HG02610 (cell line): ENCODE measurements around the gene DYNLT4.
"Not testable (repeated sequence)": the region's sequence is repeated elsewhere in the genome, so short reads cannot be mapped to it uniquely, and the experiment has no call there.

Experiments used
- ATAC-seq: cut with Tn5 transposase; IDR thresholded peaks from one replicate; pipeline ENCODE4 v1.9.1; 2021; ENCODE audit warnings: mild to moderate bottlenecking, moderate library complexity; ENCODE audit not compliant: unreplicated experiment

Gene DYNLT4

DNA sequence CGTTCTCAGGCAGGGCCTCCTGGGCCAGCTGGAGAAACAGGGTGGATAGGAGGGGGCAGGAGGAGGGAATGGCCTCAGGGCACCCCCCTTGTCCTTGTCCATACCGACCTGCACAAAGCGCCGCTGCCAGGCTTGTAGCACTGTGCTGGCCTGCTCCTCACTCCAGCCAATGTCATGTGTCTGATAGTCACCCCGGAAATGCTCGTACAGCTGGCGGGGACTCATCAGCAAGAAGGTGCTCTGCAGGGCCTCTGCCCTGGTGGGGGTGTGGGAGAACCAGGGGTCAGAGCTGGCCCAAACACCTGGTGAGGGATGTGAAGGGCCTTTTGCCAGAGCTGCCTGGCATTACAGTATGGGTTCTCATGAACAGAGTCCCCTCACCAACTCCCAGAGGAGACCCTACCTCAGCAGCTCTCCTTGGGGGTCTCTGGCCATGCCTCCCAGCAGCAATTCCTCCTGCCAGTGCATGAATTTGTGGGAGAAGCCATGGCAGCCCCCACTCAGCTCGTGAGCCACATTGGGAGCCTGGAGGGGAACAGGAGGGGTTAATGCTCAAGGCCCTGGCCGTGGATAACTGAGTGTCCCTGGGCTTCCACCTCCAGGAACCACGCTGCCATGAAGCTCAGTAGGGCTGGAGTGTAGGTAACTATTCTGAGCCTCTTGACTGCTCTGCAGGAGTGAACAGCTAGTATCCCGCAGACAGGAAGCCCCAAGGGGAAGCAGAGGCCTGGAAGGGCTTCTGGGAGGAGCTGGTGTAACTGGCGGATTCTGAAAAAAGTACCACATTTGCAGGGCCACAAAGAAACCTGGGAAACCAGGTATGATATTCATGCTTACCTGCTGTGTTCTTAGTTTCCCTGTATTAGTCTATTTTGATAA is 22.6 kb upstream of the DYNLT4 start:
- ATAC-seq = no peak

DNA sequence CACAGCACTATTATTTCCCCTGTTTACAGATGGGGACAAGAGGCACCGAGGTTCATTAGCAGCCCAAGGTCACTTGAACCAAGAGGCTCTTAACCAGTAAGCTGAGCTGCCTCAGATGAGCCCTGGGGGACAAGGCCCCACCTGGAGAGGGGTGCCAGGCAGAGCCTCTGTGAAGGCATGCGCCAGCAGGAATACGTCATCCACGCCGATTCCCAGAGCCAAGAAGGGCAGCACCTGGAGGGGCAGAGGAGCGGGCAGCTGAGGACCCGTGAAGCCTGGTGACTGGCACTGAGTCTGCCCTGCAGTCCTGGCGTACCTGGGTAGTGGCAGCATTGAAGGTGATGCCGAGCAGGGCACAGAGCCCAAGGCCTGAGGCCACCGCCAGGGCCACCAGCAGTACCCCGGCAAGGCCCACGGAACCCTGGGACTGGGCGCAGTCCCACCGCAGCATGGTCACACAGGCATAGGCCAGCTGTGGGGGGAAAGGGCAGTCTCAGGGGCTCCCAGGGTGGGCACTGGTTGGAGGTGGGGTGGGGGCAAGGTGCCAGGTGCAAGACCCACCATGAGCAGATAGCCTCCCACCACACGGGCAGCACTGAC is 21.8 kb upstream of the DYNLT4 start:
- ATAC-seq = no peak

DNA sequence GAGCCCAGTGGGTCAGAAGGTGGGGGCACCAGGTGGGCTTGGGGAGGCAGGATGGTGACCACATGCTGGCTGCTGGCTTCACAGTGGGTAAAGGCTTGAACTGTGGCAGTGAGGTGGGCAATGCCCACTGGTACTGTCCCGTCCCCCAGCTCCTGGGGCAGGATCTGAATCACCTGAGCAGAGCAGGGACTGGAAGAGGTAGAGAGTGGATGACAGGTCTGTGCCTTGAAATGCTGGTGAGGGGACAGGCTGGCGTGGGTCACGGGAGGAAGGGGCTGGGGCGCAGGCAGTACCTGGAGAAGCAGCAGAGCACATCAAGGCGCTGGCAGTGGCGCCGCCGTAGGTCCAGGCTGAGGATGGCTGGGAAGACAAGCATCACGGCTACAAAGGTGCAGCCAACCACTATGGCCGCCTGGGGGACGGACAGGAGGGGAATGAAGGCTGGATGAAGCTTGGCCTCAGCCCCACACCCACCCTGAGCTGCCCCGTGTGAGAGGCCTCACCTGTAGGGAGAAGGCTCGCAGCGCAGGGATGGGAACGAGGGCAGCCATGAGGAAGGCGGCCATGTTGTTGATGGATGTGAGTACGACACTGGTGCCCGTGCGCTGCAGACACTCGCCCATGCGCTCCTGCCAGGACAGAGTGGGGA is 21.0 kb upstream of the DYNLT4 start:
- ATAC-seq = no peak

DNA sequence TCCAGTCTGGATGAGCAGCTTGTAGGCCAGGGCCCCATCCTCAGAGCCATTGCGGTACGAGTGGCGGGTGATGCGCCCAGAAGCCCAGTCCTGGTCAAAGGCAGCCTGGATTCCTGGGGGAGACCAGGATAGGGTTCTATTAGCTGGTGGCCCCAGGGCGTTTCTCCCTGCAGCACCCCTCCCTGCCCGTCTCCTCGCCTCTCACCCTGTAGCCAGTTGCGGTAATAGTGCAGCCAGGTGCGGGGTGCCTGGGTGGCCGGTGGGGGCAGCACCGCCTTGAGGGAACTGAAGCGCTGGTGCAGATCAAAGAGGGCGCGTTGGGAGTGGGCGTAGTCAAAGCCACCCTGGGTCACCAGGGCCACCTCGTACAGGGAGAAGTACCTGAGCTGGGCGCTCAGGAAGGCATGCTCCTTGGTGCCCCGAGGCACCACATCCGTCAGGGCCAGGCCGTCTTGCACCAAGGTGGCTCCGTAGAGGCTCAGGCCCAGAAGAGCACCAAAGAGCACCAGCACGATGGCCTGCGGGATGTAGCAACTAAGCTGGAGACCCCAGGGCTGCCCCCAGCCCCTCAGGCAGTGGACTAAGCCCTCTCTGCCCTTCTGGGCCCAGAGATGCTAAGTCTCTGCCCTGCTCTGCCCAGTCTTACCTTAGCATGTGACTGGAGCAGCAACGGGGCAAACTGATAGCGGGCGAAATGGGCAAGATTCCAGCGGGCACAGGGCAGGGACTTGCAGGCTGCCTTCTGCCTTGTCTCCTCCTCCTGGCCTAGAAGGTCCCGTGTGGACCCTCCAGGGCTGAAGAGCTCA is 20.2 kb upstream of the DYNLT4 start:
- no peak for ATAC-seq

DNA sequence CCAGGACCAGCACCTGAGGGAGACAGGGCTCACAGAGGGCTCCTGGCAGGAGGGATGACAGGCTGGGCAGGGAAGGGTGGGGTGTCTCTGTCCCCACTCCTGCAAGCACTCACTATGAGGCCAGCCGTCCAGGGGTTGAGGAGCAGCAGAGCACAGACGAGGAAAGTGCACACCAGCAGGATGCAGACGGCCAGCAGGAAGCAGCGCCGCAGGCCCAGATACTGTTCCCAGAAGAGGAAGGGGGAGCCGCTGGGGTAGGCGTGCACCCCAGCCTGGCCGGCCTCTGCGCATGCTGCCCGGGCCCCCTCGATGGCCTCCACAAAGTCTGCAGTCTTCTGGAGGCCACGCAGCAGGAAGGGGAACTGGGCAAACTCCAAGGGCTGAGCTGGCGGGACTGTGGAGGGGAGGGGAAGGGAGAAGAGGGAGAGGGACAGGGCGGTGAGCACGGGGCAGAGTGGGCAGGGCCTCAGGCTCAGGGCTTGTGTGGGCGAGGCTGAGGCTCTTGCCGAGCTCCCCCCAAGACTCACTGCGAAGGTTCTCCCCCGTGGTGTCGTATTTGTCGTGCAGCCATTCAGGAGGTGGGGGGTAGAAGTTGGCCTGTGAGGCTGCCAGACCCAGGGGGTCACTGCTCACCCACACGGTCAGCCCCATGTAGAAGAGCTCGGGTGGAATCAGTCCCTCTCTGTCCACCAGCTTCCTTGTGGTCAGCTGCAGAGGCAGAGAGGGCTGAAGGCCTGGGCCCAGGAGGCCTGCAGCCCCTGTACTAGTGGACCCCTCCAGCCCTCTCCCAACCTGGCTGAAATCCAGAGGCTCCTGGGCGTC is 19.4 kb upstream of the DYNLT4 start:
- ATAC-seq = no peak

DNA sequence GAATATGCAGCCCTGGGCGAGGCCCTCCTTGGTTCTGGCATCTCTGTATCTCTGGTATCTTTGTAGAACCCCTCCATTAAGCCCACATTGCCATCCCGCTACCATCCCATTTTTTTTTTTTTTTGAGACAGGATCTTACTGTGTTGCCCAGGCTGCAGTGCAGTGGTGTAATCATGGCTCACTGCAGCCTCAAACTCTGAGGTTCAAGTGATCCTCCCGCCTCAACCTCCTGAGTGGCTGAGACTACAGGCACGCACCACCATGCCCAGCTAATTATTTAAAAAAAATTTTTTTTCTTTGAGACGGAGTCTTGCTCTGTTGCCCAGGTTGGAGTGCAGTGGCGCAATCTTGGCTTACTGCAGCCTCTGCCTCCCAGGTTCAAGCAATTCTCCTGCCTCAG is 17.2 kb upstream of the DYNLT4 start:
- ATAC-seq = not testable (repeated sequence)

DNA sequence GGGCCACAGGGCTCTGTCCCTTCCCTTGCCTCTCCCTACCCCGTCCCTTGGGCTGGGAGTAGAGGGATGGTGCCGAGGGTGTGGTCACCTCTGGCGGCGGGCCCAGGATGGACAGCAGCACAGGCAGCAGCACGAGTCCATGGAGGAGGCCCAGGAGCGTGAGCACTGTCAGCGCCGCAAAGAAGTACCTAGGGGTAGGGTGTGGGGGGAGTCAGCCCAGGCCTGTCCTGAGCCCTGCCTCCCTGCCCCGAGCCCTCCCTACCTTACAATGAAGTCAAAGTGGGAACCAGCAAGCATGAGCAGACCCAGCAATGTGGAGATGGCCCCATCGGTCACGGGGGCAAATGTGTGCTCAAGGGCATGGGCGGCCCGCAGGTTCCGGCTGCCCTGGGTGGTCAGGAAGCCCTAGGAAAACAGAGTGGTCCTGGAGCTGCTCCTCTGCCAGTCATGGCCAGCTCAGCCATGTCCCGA is 15.9 kb upstream of the DYNLT4 start:
- no peak for ATAC-seq

DNA sequence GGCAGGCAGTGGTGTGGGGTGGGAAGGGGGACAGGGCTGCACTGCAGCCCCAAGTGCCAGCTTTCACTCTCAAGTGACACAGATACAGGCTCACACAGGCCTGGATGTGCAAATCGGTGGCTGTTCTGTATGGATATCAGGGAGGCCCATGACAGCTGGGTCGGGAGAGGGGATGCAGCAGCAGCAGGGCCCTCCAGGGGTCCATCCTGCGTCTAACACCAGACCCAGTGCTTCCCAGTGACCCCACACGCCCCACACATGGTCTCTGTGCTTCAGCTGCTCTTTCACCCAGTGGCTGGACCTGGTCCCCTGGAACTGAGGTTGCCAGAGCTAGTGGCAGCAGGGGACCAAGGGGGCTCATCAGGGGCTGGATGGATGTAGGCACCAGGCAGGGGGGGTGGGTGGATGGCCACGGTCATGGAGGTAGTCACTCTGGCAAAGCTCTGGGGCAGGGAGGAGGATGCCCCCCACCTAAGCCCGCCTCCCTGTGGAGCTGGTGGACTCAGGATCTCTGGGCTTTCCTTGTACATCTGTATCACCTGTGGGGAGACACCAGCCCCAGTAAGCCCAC is 15.1 kb upstream of the DYNLT4 start:
- ATAC-seq = no peak

DNA sequence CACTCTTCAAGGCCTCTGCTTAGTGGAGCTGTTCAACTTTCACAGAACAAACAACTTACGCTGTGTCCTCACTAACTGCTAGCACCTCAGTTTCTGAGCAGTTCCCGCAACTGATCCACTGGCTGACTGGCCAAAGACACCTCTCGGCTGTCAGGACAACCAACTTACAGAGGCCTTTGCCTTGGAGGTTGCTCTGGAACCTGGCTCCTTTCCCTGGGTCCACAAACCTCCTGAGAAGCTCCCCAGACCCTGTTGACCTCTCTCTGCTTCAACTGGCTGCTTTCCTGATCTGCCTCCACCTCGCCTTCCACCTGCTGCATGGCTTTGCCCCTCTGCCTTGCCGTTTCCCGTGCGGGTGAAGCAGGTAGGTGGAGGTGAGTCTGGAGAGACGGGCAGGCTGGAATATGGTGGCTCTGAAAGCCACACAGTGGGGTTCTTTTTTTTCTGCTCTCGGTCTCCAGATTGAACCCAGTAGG is 14.1 kb upstream of the DYNLT4 start:
- ATAC-seq = no peak

DNA sequence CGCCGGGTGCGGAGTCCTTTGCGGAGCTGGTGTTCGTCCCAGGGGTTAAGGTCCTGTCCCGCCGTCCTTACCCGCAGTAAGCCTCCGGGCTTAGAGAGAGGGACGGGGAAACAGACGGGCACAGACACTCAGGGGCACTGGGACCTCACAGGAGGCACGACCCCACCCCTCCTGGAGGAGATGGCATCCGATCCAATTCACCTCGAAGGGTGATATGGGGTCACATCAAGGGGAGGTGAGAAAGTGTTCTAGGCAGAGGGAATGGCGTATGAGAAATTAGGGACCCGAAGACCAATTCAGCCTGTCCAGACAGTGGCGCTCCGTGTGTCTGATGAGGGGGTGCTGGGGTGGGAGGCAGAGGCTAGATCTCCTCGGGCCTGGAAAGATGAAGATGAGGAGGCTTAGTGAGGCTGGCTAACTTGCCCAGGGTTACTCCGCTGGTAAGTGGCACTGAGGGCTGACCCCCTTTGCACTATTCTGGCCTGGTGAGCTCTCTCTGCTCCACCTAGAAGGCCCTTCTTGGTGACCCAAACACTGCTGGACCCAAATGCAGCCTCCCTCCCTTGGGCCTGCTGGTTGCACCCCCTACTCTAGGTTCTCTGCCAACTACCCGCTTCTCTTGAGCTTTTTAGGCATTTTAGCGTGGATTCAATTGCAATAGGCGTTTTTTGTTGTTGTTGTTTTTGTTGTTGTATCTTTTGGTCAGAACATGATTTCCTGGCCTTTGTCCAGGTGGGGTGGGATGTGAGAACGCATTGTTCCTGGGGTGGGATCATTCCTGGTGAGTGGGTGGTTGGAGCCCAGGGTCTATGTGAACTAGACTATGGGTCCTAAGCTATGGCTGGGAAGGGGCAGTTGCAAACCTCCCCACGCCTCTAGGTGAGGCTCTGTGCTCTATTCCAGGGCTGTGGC is 13.4 kb upstream of the DYNLT4 start:
- no peak for ATAC-seq

DNA sequence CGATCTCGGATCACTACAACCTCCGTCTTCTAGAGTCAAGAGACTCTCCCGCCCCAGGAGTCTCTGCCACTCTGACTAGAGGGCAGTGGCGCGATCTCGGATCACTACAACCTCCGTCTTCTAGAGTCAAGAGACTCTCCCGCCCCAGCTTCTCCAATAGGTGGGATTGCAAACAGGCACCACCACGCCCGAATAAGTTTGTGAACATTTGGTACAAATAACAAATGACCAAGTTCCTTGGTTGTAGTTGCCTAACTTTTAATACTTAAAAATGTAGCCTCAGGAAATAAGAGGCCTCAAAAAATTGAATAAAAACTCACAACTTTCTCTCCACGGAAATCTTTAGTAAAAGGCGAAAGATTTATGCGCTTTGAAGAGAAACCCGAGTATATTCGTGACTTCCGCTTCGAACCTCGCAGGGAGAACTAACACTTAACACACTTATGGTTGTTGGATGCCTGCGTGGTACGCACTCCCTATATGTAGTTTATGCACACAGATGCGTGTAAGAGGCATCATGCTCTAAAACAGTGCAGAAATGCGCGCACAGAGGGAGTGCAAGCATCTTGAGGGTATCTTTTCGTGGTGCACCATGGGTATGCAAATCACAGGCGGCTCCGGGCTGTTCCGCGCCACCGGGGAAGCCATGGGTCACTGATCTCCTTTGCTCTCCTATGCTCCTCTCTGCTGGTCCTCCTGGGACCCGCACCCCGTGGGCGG is 12.6 kb upstream of the DYNLT4 start:
- peak; percentile 86 for ATAC-seq

DNA sequence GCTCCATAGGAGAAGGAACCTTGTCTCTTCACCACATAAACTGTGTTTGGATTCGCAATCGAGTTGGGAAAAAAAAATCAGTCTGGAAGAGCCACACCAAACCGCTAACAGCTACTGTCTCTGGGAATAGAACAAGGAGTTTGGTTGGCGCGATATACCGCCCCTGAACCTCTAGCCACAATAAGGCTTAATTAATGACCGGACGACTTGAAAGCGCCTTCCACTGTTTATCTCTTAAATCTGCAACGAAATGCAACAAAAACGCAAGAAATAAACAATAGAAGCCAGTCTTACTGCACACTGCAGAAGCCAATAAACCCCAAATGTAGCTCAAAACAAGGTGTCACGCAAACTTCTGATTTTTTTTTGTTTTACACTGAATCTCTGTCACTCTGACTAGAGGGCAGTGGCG is 12.1 kb upstream of the DYNLT4 start:
- no peak for ATAC-seq

DNA sequence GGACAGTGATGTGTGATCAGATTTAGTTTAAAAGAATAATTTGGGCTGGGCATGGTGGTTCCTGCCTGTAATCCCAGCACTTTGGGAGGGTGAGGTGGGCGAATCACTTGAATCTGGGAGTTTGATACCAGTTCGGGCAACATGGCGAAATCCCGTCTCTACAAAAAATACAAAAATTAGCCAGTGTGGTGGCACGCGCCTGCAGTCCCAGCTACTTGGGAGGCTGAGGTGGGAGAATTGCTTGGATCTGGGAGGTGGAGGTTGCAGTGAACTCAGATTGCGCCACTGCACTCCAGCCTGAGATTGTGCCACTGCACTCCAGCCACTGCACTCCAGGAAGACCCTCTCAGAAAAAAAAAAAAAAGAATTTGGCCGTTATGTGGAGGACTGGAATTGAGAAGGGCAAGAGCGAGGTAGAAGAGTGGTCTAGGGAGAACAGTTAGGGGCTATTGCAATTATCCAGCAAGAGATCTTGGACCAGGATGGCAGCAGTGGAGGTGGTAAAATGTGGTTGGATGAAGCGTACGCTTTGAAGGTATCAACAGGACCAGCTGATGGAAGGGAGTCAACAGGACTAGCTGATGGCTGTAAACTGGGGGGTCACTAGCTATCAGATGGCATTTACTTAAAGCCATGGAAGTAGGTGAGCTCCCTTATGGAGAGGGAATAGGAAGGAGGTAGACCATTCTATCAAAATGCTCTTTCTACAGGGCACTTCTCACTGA is 10.8 kb upstream of the DYNLT4 start:
- no peak for ATAC-seq

DNA sequence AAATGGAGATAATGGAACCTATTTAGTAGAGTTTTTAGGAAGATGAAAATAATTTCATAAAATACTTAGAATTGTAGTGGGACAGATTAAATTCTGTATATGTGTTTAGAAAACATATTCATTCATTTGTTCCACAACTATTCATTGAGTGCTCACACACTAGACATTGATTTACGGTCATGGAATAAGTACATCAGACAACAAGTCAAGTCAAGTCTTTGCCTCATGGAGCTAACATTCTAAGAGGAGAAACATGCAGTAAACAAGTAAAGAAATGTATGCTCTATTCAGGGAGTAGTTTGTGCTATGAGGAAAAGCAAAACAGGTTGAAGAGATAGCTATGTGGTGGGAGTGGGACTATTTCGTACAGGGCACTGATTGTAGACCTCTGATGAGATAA is 10.2 kb upstream of the DYNLT4 start:
- no peak for ATAC-seq

DNA sequence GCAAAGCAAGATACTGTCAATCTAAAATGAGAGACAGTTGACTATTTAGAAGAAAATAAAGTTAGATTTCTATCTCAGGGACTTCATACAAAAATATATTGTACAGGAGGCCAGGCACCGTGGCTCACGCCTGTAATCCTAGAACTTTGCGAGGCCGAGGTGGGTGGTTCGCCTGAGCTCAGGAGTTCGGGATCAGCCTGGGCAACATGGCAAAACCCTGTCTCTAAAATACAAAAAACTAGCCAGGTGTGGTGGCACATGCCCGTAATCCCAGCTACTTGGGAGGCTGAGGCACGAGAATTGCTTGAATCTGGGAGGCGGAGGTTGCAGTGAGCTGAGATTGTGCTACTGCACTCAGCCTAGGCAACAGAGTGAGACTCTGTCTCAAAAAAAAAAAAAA is 8.8 kb upstream of the DYNLT4 start:
- ATAC-seq = not testable (repeated sequence)

DNA sequence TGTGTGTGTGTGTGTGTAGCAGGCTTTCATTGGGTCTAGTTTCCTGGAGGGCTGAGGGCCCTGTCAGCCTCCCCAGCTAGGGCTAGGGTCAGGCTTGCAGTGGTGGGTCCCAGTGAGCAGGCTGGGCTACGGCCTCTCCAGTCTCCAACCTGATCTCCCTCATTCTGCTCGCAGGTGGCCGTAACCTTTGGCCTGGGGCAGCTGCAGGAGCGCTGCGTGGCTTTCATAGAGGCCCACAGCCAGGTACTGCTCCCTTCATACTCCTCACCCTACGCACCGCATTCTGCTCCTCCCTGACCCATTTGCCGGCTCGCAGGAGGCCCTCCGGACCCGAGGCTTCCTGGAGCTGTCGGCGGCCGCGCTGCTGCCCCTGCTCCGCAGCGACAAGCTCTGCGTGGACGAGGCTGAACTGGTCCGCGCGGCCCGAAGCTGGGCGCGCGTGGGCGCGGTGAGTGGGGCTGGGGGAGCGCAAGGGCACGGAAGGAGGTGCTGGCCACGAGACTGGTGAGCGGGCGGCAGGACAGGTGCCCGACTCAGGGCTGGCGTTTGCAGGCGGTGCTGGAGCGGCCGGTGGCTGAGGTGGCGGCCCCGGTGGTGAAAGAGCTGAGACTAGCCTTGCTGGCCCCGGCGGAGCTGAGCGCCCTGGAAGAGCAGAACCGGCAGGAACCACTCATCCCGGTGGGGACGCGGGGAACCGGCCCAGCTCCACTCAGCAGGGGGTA is 5.8 kb upstream of the DYNLT4 start:
- no peak for ATAC-seq

DNA sequence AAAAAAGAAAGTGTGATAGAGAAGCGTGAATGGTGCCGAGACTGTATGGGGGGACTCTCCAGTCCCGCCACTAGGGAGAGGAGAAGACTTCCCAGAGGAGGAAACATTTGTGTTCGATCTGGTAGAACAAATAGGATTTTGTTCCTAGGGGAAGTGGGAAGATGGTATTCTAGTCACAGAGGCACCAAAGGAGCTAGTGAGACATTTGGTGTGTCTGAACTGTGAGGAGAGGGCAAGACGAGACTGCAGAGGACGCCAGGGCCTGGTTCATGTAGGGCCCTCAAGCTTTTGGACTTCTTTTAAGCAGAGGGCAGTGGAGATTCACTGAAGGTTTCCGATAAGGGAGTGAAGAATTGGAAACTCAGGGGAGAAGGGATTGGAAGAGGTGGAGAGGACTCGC is 4.1 kb upstream of the DYNLT4 start:
- ATAC-seq = no peak
